NCI-H128 (cell line): ENCODE results near the gene PLD6.
"Not testable (repeated sequence)": the region's sequence is repeated elsewhere in the genome, so short reads cannot be mapped to it uniquely, and the experiment has no call there.

Source experiments
- DNase-seq: peaks from one replicate; lab custom pipeline; 2025; ENCODE audit not compliant: unreplicated experiment; lab: John Stamatoyannopoulos, UW

PLD6 gene

GRCh38 chr17:17201271-17201670, 4.9 kb downstream of the PLD6 start:
- DNase-seq: no peak

GRCh38 chr17:17200831-17201230, 5.3 kb downstream of the PLD6 start:
- no peak for DNase-seq

GRCh38 chr17:17200311-17200710, 5.8 kb downstream of the PLD6 start:
- DNase-seq: no peak

GRCh38 chr17:17198281-17198680, 7.9 kb downstream of the PLD6 start:
- no peak for DNase-seq

GRCh38 chr17:17196776-17197175, 9.4 kb downstream of the PLD6 start:
- DNase-seq: no peak

- not testable (repeated sequence) for DNase-seq
These were observed 10.7 kb downstream of the PLD6 start for GRCh38 chr17:17195466-17195865.

- no peak for DNase-seq
These were observed 14.2 kb downstream of the PLD6 start for GRCh38 chr17:17191961-17192381.

- DNase-seq: no peak
These were observed 14.8 kb downstream of the PLD6 start for GRCh38 chr17:17191346-17191792.

GRCh38 chr17:17190188-17190587, 15.9 kb downstream of the PLD6 start:
- DNase-seq: no peak

GRCh38 chr17:17189559-17189958, 16.6 kb downstream of the PLD6 start:
- DNase-seq: no peak

GRCh38 chr17:17188586-17188985, 17.5 kb downstream of the PLD6 start:
- DNase-seq: no peak

GRCh38 chr17:17186551-17187505, 19.3 kb downstream of the PLD6 start:
- no peak for DNase-seq

GRCh38 chr17:17186051-17186450, 20.1 kb downstream of the PLD6 start:
- no peak for DNase-seq

- DNase-seq: not testable (repeated sequence)
These were observed 21.0 kb downstream of the PLD6 start for GRCh38 chr17:17184985-17185757.

GRCh38 chr17:17183744-17184143, 22.4 kb downstream of the PLD6 start:
- DNase-seq: no peak

GRCh38 chr17:17182598-17183136, 23.5 kb downstream of the PLD6 start:
- no peak for DNase-seq

- no peak for DNase-seq
These were observed 24.2 kb downstream of the PLD6 start for GRCh38 chr17:17181666-17182597.

GRCh38 chr17:17180741-17181525, 25.2 kb downstream of the PLD6 start:
- DNase-seq: no peak

GRCh38 chr17:17180141-17180603, 26.0 kb downstream of the PLD6 start:
- no peak for DNase-seq
